GM21381 (cell line): Measurements from ENCODE around the gene SAMD1.
"Not testable (repeated sequence)": the region's sequence is repeated elsewhere in the genome, so short reads cannot be mapped to it uniquely, and the experiment has no call there.

Source experiments
- ATAC-seq: cut with Tn5 transposase; IDR thresholded peaks from one replicate; pipeline ENCODE4 v1.9.1; 2021; ENCODE audit warnings: mild to moderate bottlenecking, moderate library complexity; ENCODE audit not compliant: unreplicated experiment

The SAMD1 gene

DNA sequence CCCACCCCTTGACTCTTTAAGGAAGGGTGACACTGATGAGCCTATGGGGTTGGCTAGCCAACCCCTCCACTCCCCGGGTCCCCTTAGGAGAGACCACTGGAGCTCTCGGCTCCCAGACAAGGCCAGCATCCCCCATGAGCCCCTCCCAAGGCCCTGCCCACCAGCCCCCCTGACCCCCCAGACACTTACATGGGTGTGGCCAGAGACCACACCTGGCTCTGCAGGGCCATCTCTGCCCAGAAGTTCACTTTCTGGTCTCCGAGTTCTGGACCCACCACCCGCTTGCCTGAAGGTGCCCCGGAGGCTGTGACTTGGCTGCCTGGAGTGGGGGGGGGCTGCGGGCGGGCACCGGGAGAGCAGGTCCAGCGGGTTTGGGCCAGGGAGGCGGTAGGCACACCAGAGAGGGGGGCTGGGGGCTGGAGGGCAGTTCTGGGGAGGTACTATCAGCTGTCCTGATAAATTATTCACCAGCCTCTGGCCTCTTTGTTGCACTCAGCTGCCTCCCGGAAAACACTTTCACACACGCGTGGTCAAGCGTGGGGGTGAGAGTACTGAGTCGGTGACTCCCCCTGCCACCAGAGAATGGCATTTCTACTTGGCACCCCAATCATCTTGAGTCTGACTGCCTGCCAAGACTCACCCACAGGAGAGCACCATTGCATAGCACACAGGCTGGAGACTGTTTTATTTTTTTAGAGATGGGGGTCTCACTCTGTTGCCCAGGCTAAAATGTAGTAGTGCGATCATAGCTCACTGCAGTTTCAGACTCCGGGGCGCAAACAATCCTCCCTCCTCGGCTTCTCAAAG lies 28.6 kb downstream of the SAMD1 start, which contains the start of gene PALM3:
Gene PALM3, minus strand, starts transcription at position 326 of the 807 bp plus-strand sequence. Its CDS starts 96 bp downstream, at position 230.
- no peak for ATAC-seq

DNA sequence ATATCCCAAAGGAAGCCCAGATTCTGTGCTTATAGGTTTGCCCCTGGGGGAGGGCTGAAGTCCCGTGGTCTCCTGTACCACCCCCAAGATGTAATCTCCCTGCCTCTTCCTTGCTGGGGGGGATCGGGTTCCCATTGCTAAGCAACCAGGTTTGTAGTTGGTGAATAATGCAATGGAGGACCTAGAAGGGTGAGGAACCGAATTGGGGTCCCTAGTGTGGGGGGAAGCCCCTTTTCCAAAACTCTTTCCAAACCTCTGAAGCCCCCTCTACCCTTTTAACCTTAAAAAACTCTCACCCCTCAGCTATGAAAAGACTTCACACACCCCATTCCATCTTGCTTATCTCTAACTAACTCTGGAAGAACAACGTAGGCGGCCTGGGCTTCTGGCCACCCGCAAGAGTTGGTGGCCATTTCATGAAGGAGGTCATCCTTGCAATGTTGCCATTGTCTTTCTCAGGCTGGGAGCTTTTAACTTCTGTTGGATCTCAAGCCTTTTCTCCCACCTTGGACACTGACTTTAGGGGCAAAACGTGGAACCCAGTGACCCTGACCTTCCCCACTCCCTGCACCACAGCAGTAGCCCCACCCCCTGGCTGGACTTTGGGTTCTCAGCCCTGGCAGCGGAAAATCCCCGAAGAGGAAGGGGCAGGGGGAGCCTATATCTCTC lies 29.3 kb downstream of the SAMD1 start:
- ATAC-seq, result no peak

DNA sequence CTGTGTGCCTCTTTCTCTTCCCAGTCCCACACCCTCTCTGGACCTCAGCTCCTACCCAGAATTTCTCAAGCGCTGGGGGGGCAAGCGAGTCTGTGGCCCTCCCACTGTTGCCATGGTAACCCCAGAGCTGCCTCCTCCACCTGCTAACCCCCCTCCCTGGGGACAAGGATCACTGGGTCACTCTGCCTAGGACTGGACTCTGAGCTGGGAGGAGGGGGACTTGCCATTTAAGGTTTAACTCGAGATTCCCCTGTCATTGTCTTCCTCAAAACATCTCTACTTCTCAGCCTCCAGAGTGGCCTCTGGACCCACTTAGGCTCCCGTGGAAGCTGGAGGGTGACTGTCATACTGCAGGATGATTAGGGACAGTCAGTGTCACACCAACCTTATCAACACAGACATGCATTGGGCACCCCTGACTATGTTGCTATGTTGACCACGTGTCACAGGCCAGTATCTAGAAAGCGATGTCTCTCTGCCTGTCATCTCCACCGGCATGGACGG lies 30.8 kb downstream of the SAMD1 start:
- ATAC-seq, result no peak

DNA sequence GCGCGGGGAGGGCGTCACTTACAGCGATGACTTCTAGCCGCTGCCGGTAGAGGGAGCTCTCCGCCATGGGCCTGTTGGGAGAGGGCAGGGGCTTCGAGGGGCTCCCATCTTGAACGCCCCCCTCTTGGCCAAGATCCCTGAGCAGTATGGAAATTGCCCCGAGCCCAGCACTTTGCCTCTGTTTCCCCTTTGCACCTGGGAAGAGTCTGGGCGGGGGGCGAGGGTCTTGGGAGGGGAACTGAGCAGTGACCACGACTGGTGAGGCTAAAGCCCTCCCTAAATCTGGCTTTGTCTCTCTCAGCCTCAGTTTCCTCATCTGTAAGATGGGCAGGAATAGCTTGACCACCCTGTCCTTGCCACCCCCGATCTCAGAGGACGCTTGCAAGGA lies 31.5 kb downstream of the SAMD1 start:
- ATAC-seq, result no peak

DNA sequence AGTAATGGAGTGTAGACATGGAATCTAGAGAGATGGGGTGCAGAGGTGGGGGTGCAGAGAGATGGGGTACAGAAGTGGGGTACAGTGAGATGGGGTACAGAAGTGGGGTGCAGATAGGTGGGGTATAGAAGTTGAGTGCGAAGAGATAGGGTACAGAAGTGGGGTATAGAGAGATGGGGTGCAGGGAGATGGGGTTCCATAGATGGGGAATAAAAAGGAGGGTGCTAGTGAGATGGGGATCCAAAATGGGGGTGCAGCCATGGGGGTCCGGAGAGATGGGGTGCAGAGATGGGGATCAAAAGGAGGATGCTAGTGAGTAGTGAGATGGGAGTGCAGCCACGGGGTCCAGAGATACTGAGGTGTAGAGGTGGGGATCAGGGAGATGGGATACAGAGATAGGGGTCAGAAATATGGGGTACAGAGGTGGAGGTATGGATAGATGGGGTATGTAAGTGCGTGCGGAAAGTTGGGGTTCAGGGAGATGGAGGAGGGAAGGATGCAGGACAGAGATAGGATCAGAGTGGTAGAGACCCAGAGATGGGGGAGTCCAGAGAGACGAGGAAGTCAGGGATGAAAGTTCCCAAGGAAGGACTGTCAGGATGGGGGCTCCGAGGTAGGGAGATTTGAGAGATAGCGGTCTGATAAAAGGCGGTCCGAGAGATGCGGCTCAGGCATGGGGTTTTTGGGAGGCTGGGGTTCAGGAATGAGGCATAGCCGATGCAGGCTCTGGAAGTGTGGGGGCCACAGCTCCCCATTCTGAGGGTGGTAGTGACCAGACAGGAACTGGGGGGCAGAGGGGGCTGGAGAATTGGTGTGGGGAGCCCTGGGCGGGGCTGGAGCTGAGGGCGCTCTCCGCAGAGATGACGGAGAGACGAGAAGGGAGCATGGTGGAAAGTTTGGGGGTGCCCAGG lies 32.1 kb downstream of the SAMD1 start:
- ATAC-seq, result no peak

DNA sequence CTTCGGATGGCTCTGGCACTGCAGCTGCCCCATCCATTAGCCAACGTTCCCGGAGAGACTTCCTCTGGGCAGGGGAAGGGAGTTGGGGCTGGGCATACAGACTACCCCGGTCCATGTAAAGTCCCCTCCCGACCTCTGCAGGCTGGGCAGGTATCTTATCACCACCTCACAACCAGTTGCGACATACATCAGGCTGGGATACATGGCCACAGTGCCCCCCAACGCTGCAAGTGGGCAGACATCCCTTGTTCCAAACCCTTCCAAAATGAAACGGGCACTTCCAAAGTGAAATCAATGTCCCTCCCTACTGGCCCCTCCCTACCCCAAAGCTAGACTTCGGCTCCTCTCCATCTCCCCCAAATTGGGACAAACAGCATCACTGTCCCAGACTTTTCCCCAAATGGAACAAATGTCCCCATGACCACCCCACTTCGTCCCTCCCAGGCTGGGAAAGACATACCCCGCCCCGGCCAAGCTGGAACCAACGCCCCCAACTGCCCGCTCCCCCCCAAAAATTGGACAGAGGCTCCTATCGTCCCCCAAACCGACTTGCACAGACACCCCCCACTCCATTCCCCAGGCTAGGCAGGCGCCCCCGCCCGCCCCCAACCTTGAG lies 33.7 kb downstream of the SAMD1 start:
- no peak for ATAC-seq

DNA sequence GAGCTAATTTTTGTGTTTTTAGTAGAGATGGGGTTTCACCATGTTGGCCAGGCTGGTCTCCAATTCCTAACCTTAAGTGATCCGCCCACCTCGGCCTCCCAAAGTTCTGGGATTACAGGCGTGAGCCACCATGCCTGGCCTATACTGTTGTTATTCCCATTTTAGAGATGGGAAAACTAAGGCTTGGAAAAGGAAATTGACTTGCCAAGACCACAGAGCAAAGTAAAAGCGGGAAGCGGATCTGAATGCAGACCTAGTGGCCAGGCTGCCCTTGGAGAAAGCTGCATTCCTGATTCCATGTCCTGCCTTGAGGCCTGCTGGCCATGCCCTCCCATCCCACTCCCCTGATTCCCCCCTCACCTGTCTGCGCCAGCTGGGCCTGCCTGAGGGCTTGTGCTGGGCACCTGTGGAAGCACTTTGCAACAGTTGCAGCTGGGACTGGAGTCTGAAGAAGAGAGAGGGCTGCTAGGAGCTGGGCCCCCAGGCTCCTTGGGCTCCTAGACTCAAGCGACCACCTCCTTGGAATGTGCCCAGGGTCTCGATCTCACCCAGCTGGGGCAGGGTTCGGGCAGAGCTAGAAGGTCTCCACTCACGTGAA lies 34.4 kb downstream of the SAMD1 start:
- ATAC-seq, result no peak

DNA sequence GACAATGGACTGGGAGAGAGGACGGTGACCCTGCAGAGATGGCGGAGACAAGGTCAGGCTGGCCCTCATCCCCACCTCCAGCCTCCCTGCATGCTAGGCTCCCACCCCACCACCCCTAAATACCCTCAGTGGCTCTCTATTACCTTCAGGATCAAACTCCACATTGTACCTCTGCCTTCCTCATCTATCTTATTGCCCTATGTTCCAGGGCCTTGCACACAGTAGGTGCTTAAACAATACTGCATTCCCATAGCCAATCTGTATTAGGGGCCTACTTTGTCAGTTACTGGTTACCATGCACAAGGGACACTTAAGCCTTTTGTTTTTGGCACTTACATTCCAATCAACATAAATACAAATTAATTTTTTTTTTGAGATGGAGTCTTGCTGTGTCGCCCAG lies 35.2 kb downstream of the SAMD1 start:
- ATAC-seq, result no peak

DNA sequence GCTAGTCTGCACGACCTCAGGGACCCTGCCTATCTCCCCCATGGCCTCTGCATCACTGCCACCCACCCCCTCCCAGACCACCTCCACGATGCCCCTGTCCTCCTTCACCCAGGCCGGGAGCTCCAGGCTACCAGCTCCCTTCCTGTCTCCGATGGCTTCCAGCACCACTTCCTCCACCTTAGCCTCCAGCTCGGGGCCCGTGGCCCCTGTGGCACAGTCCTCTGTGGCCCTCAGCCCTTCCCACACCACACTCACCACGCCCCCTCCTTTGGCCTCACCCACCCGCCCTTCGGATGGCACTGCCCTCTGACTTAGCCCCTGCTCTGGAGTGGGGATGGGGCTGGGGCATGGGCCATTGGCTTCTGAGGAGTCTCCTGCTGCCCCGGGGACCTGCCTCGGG lies 35.8 kb downstream of the SAMD1 start:
- ATAC-seq, result no peak

DNA sequence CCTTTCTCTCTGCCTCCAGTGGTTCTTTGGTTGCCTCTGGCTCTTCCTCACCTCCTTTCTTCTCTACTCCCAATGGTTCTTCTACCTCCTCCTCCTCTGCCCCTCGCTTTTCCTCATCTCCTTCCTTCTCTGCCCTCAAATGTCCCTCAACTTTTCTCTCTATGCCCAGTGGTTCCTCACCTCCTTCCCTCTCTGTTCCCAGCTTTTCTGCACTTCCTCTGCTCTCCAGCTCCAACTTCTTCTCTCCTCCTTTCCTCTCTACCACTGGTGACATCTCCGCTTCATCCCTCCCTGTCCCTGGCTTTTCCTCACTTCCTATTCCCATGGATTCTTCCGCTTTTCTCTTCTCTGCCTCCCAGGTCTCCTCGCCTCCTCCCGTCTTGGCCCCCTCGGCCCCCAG lies 36.5 kb downstream of the SAMD1 start:
- ATAC-seq, result no peak

DNA sequence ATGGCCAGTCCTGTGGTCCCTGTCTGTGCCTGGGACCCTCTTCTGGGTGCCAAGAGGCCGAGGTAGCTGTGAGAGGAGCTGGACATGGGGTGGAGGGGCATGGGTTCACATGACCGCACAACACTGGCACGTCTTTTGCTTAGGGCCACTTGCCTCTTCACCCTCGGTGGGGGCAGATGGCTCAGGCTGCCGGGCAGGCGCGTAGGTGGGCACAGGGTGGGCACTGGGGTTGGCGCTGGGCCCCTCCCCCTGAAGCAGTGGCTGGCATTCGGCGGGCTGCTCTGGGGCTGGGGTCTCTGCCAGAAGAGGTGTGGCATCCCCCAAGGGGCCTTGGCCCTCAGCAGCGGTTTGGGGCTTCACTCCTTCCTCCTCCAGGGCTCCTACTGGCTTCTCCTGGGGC lies 37.1 kb downstream of the SAMD1 start:
- ATAC-seq, result no peak

DNA sequence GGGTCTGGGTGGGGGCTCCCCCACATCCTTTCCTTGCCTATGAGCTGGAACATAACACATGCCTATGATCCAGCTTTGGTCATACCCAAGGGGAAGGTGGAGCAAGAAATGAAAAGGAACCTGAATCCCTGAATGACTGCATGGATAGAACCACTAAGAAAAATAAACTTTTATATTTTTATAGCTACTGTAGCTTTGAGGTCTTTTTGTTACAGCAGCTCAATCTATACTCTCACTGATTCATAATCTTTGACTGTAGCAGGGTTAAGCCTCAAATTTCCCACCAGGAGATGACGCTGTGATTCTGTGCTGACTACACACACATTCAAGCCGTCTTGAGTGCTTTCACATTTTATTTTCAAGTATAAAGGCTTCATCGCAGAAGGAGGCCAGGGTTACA lies 37.5 kb downstream of the SAMD1 start:
- ATAC-seq, result no peak

DNA sequence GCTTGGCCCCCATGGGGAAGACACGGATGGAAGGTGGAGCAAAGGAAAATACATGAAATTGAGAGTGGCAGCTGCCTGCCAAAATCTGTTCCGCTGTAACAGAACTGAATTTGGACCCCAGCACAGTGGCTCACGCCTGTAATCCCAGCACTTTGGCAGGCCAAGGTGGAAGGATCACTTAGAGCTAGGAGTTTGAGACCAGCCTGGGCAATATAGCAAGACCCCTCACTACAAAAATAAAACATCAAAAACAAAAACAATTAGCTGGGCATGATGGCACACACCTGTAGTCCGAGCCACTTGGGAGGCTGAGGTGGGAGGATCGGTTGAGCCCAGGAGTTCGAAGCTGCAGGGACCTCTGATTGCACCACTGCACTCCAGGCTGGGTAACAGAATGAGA lies 38.1 kb downstream of the SAMD1 start:
- ATAC-seq, result no peak

DNA sequence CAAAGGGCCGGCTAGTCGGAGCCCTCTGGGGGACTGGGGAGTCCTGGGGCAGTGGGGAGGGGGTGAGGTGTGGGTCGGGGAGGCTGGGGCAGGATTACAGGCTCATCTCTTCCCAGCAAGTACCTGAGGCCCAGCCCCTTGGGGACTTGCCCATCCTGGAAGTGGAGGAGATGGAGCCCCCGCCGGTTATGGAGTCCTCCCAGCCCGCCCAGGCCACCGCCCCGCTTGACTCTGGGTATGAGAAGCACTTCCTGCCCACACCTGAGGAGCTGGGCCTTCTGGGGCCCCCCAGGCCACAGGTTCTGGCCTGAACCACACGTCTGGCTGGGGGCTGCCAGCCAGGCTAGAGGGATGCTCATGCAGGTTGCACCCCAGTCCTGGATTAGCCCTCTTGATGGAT lies 38.6 kb downstream of the SAMD1 start:
- no peak for ATAC-seq

DNA sequence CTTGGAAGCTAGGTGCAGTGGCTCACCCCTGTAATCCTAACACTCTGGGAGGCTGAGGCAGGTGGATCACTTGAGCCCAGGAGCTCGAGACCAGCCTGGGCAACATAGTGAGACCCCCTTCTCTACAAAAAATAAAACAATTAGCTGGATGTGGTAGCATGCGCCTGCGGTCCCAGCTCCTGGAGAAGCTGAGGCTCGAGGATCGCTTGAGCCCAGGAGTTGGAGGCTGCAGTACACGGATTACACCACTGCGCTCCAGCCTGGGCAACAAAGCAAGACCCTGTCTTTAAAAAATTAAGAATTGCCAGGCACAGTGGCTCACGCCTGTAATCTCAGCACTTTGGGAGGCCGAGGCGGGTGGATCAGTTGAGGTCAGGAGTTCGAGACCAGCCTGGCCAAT lies 39.6 kb downstream of the SAMD1 start:
- not testable (repeated sequence) for ATAC-seq

DNA sequence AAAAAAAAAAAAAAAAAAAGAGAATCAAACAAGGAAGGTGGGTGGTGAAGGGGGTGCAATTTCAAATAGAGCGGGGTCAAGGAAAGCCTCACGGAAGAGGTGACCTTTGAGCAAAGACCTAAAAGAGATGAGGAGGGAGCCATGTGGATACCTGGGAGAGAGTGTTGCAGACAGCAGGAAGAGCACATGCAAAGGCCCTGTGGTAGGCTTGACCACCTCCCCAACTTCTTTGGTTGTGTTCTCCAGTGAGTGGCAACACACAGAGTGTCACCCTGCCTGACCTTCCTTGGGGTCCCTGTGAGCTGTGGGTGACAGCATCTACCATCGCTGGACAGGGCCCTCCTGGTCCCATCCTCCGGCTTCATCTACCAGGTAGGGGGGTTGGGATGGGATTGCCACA lies 40.0 kb downstream of the SAMD1 start:
- ATAC-seq, result no peak

DNA sequence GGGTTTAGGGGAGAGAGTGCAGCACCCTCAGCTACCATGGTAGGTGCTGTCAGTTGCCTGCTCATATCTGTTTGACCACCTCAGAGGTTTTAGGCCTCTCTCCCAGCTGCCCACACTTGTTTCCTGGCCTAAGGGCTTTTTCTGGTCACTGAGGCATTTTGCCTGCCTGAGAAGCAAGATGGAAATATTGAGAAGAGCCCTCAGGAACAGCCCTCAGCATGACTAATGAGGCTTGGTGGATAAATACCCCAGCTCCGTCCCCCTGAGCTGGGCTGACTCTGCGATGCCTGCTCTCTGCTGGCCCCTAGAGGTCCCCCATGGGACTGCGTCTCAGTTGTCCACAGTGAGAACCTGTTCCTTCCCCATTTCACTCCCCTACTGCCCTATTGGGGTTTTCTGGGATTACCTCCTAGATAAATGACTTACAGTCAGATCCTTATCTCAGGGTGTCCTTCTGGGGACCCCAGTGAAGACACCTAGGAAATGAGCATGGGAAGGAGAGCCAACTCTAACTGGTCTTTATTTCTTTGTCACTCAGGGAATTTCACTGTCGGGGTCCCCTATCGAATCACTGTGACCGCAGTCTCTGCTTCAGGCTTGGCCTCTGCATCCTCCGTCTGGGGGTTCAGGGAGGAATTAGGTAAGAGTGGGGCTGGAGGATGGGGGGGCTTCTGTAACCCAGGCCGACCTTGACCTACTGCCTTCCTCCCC lies 42.0 kb downstream of the SAMD1 start:
- ATAC-seq, result no peak

DNA sequence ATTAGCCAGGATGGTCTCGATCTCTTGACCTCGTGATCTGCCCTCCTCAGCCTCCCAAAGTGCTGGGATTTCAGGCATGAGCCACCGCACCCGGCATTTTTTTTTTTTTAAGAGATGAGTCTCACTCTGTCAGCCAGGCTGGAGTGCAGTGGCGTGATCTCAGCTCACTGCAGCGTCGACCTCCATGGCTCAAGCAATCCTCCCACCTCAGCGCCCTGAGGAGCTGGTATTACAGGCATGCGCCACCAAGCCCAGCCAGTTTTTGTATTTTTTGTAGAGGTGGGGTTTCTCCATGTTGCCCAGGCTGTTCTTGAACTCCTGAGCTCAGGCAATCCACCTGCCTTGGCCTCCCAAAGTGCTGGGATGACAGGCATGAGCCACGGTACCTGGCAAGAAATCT lies 42.7 kb downstream of the SAMD1 start:
- ATAC-seq, result not testable (repeated sequence)

DNA sequence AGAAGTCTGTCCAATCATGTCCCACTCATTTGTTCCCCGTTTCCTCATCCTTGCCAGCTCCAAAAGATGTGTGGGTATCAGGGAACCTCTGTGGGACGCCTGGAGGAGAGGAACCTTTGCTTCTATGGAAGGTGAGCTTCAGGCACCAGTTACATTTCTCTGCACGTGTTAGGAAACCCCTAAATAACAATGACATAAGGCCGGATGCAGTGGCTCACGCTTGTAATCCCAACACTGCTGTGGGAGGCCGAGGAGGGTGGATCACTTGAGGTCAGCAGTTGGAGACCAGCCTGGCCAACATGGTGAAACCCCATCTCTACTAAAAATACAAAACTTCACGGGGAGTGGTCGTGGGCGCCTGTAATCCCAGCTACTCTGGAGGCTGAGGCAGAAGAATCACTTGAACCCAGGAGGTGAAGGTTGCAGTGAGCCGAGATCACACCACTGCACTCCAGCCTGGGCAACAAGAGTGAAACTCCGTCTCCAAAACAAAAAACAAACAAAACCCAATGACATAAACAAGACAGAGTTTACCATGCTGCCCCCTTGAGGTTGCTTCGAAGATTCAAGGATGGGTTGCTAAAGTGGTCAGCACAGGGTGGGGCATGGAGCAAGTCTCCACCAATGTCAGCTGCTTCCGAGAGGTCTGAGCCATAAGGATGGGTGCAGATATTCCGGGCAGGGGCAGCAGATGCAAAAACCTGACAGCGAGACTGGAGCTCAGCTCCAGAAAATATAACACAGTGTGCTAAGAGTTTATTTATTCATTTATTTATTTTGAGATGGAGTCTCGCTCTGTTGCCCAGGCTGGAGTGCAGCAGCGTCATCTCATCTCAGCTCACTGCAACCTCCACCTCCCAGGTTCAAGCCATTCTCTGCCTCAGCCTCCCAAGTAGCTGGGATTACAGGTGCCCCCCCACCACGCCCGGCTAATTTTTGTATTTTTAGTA lies 47.6 kb downstream of the SAMD1 start:
- ATAC-seq, result not testable (repeated sequence)
